GM18505 (cell line): Measurements from ENCODE around the gene MCM9.
"Not testable (repeated sequence)": the region's sequence is repeated elsewhere in the genome, so short reads cannot be mapped to it uniquely, and the experiment has no call there.

Experiments used
- ATAC-seq: cut with Tn5 transposase; IDR thresholded peaks from one replicate; pipeline ENCODE4 v1.9.1; 2021; ENCODE audit not compliant: unreplicated experiment
- POLR2A ChIP-seq: IDR thresholded peaks from 4 replicates; pipeline ENCODE4 v1.6.1; 2011; ENCODE audit warnings: borderline replicate concordance; ENCODE audit not compliant: insufficient read depth, insufficient read length; ENCODE audit errors: extremely low read depth

Gene MCM9

GRCh38 chr6:118875672-118876071 lies 59.3 kb downstream of the MCM9 start:
- TF ChIP-seq POLR2A: no peak
- no peak for ATAC-seq

GRCh38 chr6:118873239-118873638 lies 61.7 kb downstream of the MCM9 start:
- no peak for TF ChIP-seq POLR2A
- no peak for ATAC-seq

GRCh38 chr6:118872726-118873125 lies 62.2 kb downstream of the MCM9 start:
- TF ChIP-seq POLR2A: no peak
- no peak for ATAC-seq

DNA sequence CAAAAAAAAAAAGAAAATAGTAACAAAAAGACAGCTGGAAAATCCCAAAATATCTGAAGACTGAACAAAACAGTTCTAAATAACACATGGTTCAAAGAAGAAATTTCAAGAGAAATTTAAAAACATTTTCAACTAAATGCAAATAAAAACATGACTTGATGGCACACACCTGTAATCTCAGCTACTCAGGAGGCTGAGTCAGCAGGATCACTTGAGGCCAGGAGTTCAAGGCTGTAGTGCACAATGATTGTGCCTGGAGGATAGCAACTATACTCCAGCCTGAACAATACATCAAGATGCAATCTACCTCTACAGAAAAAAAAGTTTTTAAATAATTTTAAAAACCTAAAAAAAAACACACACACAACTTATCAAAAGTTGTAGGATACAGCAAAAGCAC lies 62.6 kb downstream of the MCM9 start:
- no peak for ATAC-seq
- TF ChIP-seq POLR2A: no peak

GRCh38 chr6:118871331-118871730 lies 63.6 kb downstream of the MCM9 start:
- ATAC-seq: no peak
- TF ChIP-seq POLR2A: no peak

GRCh38 chr6:118869894-118870589 lies 64.9 kb downstream of the MCM9 start:
- ATAC-seq: no peak
- TF ChIP-seq POLR2A: no peak

DNA sequence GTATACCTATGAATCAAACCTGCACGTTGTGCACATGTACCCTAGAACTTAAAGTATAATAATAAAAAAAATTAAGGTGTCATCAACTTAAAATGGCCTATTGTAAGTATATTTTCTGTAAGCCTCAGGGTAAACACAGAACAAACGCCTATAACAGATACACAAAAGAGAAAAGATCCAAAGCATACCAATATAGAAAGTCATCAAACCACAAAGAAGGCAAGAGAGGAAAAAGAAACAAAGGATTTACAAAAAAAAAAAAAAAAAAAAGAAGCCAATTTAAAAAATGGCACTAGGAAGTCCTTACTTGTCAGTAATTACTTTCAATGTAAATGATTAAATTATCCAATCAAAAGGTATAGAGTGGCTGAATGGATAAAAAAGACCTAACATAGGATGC lies 65.6 kb downstream of the MCM9 start:
- ATAC-seq: no peak
- TF ChIP-seq POLR2A: no peak

GRCh38 chr6:118868901-118869300 lies 66.1 kb downstream of the MCM9 start:
- not testable (repeated sequence) for ATAC-seq

DNA sequence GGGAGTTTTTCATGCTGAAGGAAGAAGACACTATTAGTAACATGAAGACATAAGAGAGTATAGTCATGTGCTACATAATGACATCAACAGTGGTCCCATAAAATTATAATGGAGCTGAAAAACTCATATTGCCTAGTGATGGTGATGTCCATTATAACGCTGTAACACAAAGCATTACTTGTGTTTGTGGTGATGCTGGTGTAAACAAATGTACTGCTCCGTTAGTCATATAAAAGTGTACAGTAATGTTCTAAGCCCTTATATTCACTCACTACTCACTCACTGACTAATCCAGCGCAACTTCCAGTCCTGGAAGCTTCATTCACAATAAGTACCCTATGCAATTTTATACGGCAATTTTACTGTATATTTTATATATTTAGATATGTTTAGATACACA lies 67.8 kb downstream of the MCM9 start:
- no peak for ATAC-seq
- no peak for TF ChIP-seq POLR2A

DNA sequence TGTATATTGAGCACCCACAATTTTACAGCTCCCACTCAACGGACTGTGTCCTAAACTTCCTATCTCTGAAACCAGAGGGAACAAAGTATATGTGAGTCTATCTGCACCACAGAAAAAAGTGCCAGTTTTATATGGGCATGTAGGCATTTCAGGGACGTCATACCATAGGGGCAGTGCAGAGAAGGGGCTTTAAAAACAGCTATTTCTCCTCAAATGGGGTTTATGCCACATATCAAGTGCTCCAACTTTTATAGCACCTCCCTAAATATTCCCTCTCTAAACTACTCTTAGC lies 69.9 kb downstream of the MCM9 start:
- no peak for TF ChIP-seq POLR2A
- ATAC-seq: no peak

DNA sequence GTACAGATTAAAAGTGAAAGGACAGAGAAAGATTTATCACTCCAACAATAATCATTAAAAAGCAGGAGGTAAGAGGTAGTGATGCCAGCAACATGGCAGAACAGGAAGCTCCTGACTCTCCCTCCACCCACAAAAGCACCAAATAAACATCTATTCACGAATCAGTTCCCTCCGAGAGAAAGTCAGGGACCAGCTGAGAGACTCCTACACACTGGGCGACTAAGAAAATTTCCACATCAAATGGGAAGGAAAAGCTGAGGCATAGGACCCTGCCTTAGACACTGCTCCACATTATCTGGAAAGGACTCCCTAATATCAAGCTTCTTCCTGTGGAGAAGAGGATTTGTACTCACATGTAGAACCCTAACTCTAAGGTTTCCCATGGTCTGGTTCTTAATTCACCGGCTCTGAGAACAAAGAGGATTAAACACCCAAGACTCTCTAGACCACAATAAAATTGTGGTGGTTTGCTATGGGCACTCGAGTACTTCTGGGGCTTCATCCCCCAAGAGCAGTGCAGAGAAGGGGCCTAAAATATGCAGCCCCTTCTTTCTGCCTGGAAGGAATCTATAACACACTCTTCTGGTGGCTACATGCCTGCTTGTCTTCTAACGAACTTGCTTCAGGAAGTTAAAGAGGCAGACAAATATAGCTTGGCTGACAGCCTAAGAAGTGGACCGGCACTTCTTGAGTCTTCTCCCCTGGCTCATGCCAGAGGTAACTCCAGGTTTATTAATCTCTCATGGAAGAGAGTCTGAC lies 70.4 kb downstream of the MCM9 start:
- no peak for ATAC-seq

DNA sequence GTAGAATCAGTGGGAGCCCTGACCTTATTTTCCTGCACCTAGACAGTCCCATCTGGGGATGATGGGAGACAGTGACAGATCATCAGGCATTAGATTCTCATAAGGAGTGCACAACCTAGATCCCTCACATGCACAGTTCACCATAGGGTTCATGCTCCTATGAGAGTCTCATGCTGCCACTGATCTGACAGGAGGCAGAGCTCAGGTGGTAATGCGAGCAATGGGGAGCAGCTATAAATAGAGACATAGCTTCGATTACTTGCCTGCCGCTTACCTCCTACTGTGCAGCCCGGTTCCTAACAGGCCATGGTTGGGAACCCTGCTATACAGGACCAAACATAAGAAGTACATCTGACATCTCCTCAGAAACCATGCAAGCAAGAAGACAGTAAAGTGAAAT lies 72.5 kb downstream of the MCM9 start:
- TF ChIP-seq POLR2A: no peak
- ATAC-seq: no peak

More for the DNA sequence above, 70.4 kb downstream of the MCM9 start:
- TF ChIP-seq POLR2A: no peak

DNA sequence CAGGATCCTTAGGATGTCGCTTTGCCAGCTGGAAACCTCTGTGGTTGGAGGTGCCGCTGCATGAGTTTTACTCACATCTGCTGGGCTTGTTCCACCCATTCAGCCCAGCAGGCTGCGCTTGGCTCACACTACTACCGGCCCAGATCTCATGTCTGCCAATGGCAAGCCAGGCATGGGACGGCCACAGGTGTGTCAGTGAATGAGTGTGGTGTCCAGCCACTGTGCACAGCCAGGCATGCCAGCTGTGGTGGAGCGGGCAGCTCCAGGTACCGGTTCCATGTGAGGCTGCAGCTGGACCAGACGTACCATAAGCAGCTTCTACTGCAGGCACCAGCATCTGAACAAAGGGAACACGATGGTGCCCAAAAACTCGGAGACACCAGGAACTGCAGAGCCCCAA lies 74.1 kb downstream of the MCM9 start:
- no peak for TF ChIP-seq POLR2A
- ATAC-seq: no peak

DNA sequence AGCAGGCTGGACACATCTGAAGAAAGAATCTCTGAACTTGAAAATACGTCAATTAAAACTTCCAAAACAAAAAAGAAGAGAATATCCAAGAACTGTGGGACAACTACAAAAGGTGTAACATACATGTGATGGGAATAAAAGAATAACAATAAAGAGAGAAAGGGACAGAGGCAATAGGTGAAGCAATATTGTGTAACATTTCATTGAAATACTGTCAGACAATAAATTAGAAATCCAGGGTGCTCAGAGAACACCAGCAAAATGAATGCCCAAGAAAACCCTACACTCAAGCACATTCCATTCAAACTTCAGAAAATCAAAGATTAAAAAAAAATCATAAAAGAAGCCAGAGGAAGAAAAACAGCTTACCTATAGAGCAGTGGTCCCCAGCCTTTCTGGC lies 74.6 kb downstream of the MCM9 start:
- ATAC-seq: no peak
- no peak for TF ChIP-seq POLR2A
